HG03064 (cell line): ENCODE data around the gene SGMS2.

Experiments
- ATAC-seq: cut with Tn5 transposase; IDR thresholded peaks from one replicate; pipeline ENCODE4 v1.9.1; 2021; ENCODE audit warnings: low read depth; ENCODE audit not compliant: unreplicated experiment

SGMS2 gene

GRCh38 chr4:107828315-107829090 lies 3.8 kb downstream of the SGMS2 start:
- no peak for ATAC-seq

- ATAC-seq: no peak
Measured at GRCh38 chr4:107831140-107831539, 6.4 kb downstream of the SGMS2 start.

GRCh38 chr4:107832275-107832807 lies 7.6 kb downstream of the SGMS2 start:
- ATAC-seq: no peak

GRCh38 chr4:107834241-107834794 lies 9.6 kb downstream of the SGMS2 start:
- no peak for ATAC-seq

- no peak for ATAC-seq
Measured at GRCh38 chr4:107835406-107835805, 10.7 kb downstream of the SGMS2 start.

- no peak for ATAC-seq
Measured at GRCh38 chr4:107837317-107837716, 12.6 kb downstream of the SGMS2 start.

- no peak for ATAC-seq
Measured at GRCh38 chr4:107837776-107838618, 13.3 kb downstream of the SGMS2 start.

GRCh38 chr4:107838861-107839565 lies 14.3 kb downstream of the SGMS2 start:
- no peak for ATAC-seq

- no peak for ATAC-seq
Measured at GRCh38 chr4:107843391-107843790, 18.7 kb downstream of the SGMS2 start.

GRCh38 chr4:107845681-107846080 lies 20.9 kb downstream of the SGMS2 start:
- no peak for ATAC-seq

- no peak for ATAC-seq
Measured at GRCh38 chr4:107850438-107850837, 25.7 kb downstream of the SGMS2 start.

- no peak for ATAC-seq
Measured at GRCh38 chr4:107853444-107854355, 29.0 kb downstream of the SGMS2 start.

GRCh38 chr4:107854356-107855022 lies 29.8 kb downstream of the SGMS2 start:
- no peak for ATAC-seq

GRCh38 chr4:107855723-107856122 lies 31.0 kb downstream of the SGMS2 start:
- ATAC-seq: no peak

- ATAC-seq: no peak
Measured at GRCh38 chr4:107856901-107857300, 32.2 kb downstream of the SGMS2 start.

- ATAC-seq: no peak
Measured at GRCh38 chr4:107857741-107858140, 33.0 kb downstream of the SGMS2 start.

GRCh38 chr4:107858158-107858742 lies 33.5 kb downstream of the SGMS2 start:
- ATAC-seq: no peak

GRCh38 chr4:107862658-107863057 lies 37.9 kb downstream of the SGMS2 start:
- ATAC-seq: no peak

- no peak for ATAC-seq
Measured at GRCh38 chr4:107863416-107863815, 38.7 kb downstream of the SGMS2 start.
